OCI-LY7 (cell line): ENCODE data around the gene SEPTIN12.

ENCODE experiments used
- CTCF ChIP-seq: fragments of 200-600 bp; sonication (generic); conservative IDR thresholded peaks from 2 replicates; pipeline ENCODE4 v1.5.1; 2014; ENCODE audit warnings: mild to moderate bottlenecking, antibody characterized with exemption, low read length, moderate library complexity, mixed read lengths
- EZH2phosphoT487 ChIP-seq: fragments of 200-600 bp; sonication (generic); IDR thresholded peaks from 2 replicates; pipeline ENCODE4 v1.6.1; 2018; ENCODE audit warnings: low read depth, borderline replicate concordance, mild to moderate bottlenecking, mixed run types, antibody characterized with exemption, low read length, moderate library complexity, mixed read lengths

GRCh38 chr16:4785758-4786433 is 2.2 kb downstream of the SEPTIN12 start:
- TF ChIP-seq CTCF (no peak), EZH2phosphoT487 (no peak)
